WTC11 (cell line): ENCODE data around the gene EWSR1. TPM values are rescaled to one million over a fixed set of nuclear protein-coding genes. Genes with fewer than 3 reads are reported as not detected.
A peak's percentile ranks its signal among the peaks of the same experiment; 100 is the strongest.

Experiments
- ATAC-seq: fragments of 200-7000 bp; cut with Tn5 transposase; 2 replicates; pipeline ENCODE4 v1.10.0; 2021; ENCODE audit warnings: mild to moderate bottlenecking, moderate library complexity
- CTCF ChIA-PET: fragments of 300-600 bp; sonication (Branson Sonifier 250); formaldehyde crosslinking; loops from one replicate; lab custom pipeline; 2021; ENCODE audit warnings: antibody characterized with exemption; lab: Charles Lee
- POLR2A ChIA-PET: fragments of 350-600 bp; sonication (Branson Sonifier 250); formaldehyde crosslinking; loops from one replicate; lab custom pipeline; 2021; ENCODE audit warnings: antibody characterized with exemption; lab: Charles Lee
- DNase-seq: peaks from one replicate; pipeline ENCODE4 v3.0.0; 2021; ENCODE audit warnings: low spot score
- H3K27ac Mint-ChIP-seq: 2 replicates; pipeline ENCODE4 v1.8.0; 2021; ENCODE audit warnings: mixed read lengths
- H3K27me3 Mint-ChIP-seq: 2 replicates; pipeline ENCODE4 v1.8.0; 2021; ENCODE audit warnings: low read depth, mild to moderate bottlenecking, moderate library complexity, mixed read lengths
- H3K36me3 Mint-ChIP-seq: 2 replicates; pipeline ENCODE4 v1.8.0; 2021; ENCODE audit warnings: mixed read lengths
- H3K4me1 Mint-ChIP-seq: 2 replicates; pipeline ENCODE4 v1.8.0; 2022; ENCODE audit warnings: mixed read lengths
- H3K4me3 Mint-ChIP-seq: 2 replicates; pipeline ENCODE4 v1.8.0; 2021; ENCODE audit warnings: mild to moderate bottlenecking, moderate library complexity, mixed read lengths
- H3K9me3 Mint-ChIP-seq: 2 replicates; pipeline ENCODE4 v1.8.0; 2021; ENCODE audit warnings: mixed read lengths
- ARID4B ChIP-seq: sonication (generic); formaldehyde crosslinking; IDR thresholded peaks from 2 replicates; pipeline ENCODE4 v1.8.0; 2023; ENCODE audit warnings: missing genetic modification reagents, mild to moderate bottlenecking, borderline replicate concordance
- GRHL2 ChIP-seq: fragments of 250-450 bp; sonication (Bioruptor Pico); IDR thresholded peaks from 2 replicates; pipeline ENCODE4 v1.8.0; 2022; ENCODE audit warnings: mild to moderate bottlenecking, moderate library complexity; ENCODE audit not compliant: insufficient replicate concordance, severe bottlenecking
- NR2C2 ChIP-seq: sonication (generic); formaldehyde crosslinking; IDR thresholded peaks from 2 replicates; pipeline ENCODE4 v1.8.0; 2022; ENCODE audit warnings: mild to moderate bottlenecking, missing genetic modification reagents
- PRDM15 ChIP-seq: sonication (generic); formaldehyde crosslinking; IDR thresholded peaks from 2 replicates; pipeline ENCODE4 v1.8.0; 2022; ENCODE audit warnings: missing genetic modification reagents
- SMAD3 ChIP-seq: sonication (generic); formaldehyde crosslinking; IDR thresholded peaks from 2 replicates; pipeline ENCODE4 v1.8.0; 2022; ENCODE audit warnings: missing genetic modification reagents, mild to moderate bottlenecking, borderline replicate concordance
- ZNF219 ChIP-seq: sonication (generic); formaldehyde crosslinking; IDR thresholded peaks from 2 replicates; pipeline ENCODE4 v1.8.0; 2023; ENCODE audit warnings: missing genetic modification reagents, mild to moderate bottlenecking, borderline replicate concordance
- ZNF317 ChIP-seq: sonication (generic); formaldehyde crosslinking; IDR thresholded peaks from 2 replicates; pipeline ENCODE4 v1.8.1; 2023; ENCODE audit warnings: low read depth, mild to moderate bottlenecking, moderate library complexity, missing genetic modification reagents, borderline replicate concordance
- ZSCAN18 ChIP-seq: fragments of 250-450 bp; sonication (Bioruptor Pico); IDR thresholded peaks from 2 replicates; pipeline ENCODE4 v2.1.2; 2022; ENCODE audit warnings: mild to moderate bottlenecking, moderate library complexity
- total RNA-seq: library from RNA; stranded (reverse); gene quantifications from 3 replicates; pipeline ENCODE4 v1.2.3, GENCODE V29; 2021
- TF ChIP-seq, protein P1 (sequence below): sonication (generic); formaldehyde crosslinking; IDR thresholded peaks from 2 replicates; pipeline ENCODE4 v1.8.1; 2022; ENCODE audit warnings: missing genetic modification reagents, borderline replicate concordance
- TF ChIP-seq, protein P2 (sequence below): sonication (generic); formaldehyde crosslinking; IDR thresholded peaks from 2 replicates; pipeline ENCODE4 v1.8.0; 2022; ENCODE audit warnings: mild to moderate bottlenecking, missing genetic modification reagents

The EWSR1 gene
- total RNA-seq, 1 experiment from 2014 or later, result 377 TPM

DNA sequence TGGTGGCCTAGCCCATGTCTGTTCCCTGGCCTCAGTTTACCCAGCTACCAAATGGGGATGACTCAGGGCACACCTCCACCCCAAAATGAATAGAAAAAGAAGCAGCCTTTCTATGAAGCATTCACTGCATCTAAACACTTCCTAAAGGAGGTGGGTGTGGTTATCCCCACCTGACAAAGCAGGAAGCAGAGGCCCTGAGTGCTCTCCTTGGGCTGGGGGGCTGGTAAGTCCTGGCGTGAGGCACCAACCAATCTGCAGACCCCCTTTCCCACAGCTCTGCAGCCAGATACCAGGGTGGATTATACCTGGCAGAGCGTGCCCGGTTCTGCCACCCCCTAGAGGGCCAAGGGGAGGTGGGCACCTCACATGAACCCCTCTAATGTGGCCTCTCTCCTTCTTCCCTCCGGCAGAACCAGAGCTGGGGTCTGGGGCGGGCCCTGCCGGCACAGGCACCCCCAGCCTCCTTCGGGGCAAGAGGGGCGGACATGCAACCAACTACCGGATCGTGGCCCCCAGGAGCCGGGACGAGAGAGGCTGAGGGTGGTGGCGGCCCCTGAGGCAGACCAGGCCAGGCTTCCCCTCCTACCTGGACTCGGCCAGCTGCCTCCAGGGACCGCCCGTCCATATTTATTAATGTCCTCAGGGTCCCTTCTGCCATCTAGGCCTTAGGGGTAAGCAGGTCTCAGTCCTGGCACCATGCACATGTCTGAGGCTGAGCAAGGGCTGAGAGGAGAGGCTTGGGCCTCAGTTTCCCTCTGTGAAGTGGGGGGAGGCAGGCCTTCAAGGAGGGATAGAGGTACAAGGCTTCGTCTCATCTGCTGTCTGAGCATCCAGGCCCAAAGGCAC, 9.4 kb upstream of the EWSR1 start:
- Mint-ChIP-seq H3K9me3 (no peaks in the 10 kb centered on the region), H3K4me3 (no peak overlapping the region), H3K27me3 (no peaks in the 10 kb centered on the region), H3K4me1 (0 out of 2 replicates have a peak, but pooled peaks cover under 1% of the 10 kb centered on the region), H3K36me3 (peaks cover 3% of the 10 kb centered on the region; the same call in 1 of the 2 replicates), H3K27ac (peak overlapping the region; percentile 63; the same call in 1 of the 2 replicates)
- DNase-seq (no peak), ATAC-seq (no peak)
- TF ChIP-seq ZSCAN18 (CRISPR knock-in tag) (no peak), SMAD3 (CRISPR knock-in tag) (no peak), PRDM15 (CRISPR knock-in tag) (no peak), ARID4B (CRISPR knock-in tag) (no peak), ZNF317 (no peak), GRHL2 (CRISPR knock-in tag) (no peak), ZNF219 (no peak), NR2C2 (CRISPR knock-in tag) (no peak)
- TF ChIP-seq, protein P1, sequence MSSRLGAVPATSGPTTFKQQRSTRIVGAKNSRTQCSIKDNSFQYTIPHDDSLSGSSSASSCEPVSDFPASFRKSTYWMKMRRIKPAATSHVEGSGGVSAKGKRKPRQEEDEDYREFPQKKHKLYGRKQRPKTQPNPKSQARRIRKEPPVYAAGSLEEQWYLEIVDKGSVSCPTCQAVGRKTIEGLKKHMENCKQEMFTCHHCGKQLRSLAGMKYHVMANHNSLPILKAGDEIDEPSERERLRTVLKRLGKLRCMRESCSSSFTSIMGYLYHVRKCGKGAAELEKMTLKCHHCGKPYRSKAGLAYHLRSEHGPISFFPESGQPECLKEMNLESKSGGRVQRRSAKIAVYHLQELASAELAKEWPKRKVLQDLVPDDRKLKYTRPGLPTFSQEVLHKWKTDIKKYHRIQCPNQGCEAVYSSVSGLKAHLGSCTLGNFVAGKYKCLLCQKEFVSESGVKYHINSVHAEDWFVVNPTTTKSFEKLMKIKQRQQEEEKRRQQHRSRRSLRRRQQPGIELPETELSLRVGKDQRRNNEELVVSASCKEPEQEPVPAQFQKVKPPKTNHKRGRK (CRISPR knock-in tag), result no peak
- TF ChIP-seq, protein P2, sequence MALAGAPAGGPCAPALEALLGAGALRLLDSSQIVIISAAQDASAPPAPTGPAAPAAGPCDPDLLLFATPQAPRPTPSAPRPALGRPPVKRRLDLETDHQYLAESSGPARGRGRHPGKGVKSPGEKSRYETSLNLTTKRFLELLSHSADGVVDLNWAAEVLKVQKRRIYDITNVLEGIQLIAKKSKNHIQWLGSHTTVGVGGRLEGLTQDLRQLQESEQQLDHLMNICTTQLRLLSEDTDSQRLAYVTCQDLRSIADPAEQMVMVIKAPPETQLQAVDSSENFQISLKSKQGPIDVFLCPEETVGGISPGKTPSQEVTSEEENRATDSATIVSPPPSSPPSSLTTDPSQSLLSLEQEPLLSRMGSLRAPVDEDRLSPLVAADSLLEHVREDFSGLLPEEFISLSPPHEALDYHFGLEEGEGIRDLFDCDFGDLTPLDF, result no peak
- ChIA-PET CTCF (interaction anchor here (0.8 to 9.0 kb wide), 13 partner anchors 8 to 104 kb away, joined by 3 to 52 read pairs (median 4); partner anchors contain the start of genes EWSR1 and RHBDD3), POLR2A (no interaction called here)
